SK-N-SH (cell line): ENCODE results near the gene TSPAN16. TPM values are rescaled to one million over a fixed set of nuclear protein-coding genes. Genes with fewer than 3 reads are reported as not detected.

ENCODE experiments used
- CTCF ChIA-PET: fragments of 300-600, 350-600 bp; formaldehyde crosslinking; extraction: SDS; loops from one replicate; lab custom pipeline; 2021; lab: Yijun Ruan, JAX
- POLR2A ChIA-PET: fragments of 350-600 bp; sonication (Branson Sonifier 250); formaldehyde crosslinking; extraction: SDS; loops from one replicate; lab custom pipeline; 2020; ENCODE audit warnings: antibody characterized with exemption, inconsistent platforms; lab: Yijun Ruan, JAX
- DNase-seq: peaks from one replicate; pipeline ENCODE4 v3.0.0; 2012
- H2AFZ ChIP-seq: fragments of 200-600 bp; sonication (generic); 2 replicates; pipeline ENCODE4 v1.8.1; 2016; ENCODE audit warnings: antibody characterized with exemption, mild to moderate bottlenecking, low read depth
- H3F3A ChIP-seq: fragments of 200-600 bp; sonication (generic); replicated peaks from 2 replicates; pipeline ENCODE3; 2016; ENCODE audit warnings: antibody characterized with exemption, mild to moderate bottlenecking; ENCODE audit not compliant: insufficient read depth
- H3K27ac ChIP-seq, 2 experiments: fragments of 200-500 bp in 1 of 2; fragments of 200-600 bp in 1 of 2; sonication (Bioruptor generic) in 1 of 2; sonication (generic), shearing (Covaris generic) in 1 of 2; 2 replicates each; pipeline versions ENCODE4 v1.5.1 to v1.6.1; 2014 to 2016; ENCODE audit warnings: low read depth in 2 of 2, inconsistent platforms in 1 of 2, low read length in 1 of 2, mild to moderate bottlenecking in 1 of 2, mixed read lengths in 1 of 2
- H3K27me3 ChIP-seq: fragments of 200-600 bp; sonication (generic), shearing (Covaris generic); 2 replicates; pipeline ENCODE4 v1.6.1; 2016; ENCODE audit warnings: mixed run types; ENCODE audit not compliant: insufficient read depth
- H3K36me3 ChIP-seq, 2 experiments: fragments of 200-500 bp in 1 of 2; fragments of 200-600 bp in 1 of 2; sonication (Bioruptor generic) in 1 of 2; sonication (generic) in 1 of 2; replicated peaks in 1 of 2; 2 replicates each; pipeline versions ENCODE3 to v1.5.1; 2014 to 2016; ENCODE audit warnings: low read length in 1 of 2, mild to moderate bottlenecking in 1 of 2; ENCODE audit not compliant: insufficient read depth in 2 of 2, control insufficient read depth in 1 of 2
- H3K4me1 ChIP-seq, 2 experiments: fragments of 200-500 bp in 1 of 2; fragments of 200-600 bp in 1 of 2; sonication (Bioruptor generic) in 1 of 2; sonication (generic), shearing (Covaris generic) in 1 of 2; 2 replicates each; pipeline versions ENCODE4 v1.5.1 to v1.6.1; 2014 to 2016; ENCODE audit warnings: low read depth in 1 of 2, low read length in 1 of 2, mixed run types in 1 of 2; ENCODE audit not compliant: insufficient read depth in 2 of 2, control insufficient read depth in 1 of 2
- H3K4me2 ChIP-seq: fragments of 200-600 bp; sonication (generic), shearing (Covaris generic); 2 replicates; pipeline ENCODE4 v1.6.1; 2017; ENCODE audit warnings: mixed run types
- H3K4me3 ChIP-seq, 2 experiments: fragments of 200-500 bp in 1 of 2; fragments of 200-600 bp in 1 of 2; sonication (Bioruptor generic) in 1 of 2; sonication (generic), shearing (Covaris generic) in 1 of 2; 2 replicates each; pipeline versions ENCODE4 v1.5.1 to v1.8.1; 2014 to 2016; ENCODE audit warnings: low read depth in 2 of 2, inconsistent platforms in 1 of 2, low read length in 1 of 2, mild to moderate bottlenecking in 1 of 2, mixed read lengths in 1 of 2, moderate library complexity in 1 of 2
- H3K79me2 ChIP-seq: fragments of 200-600 bp; sonication (generic); 2 replicates; pipeline ENCODE4 v1.8.1; 2017; ENCODE audit warnings: mild to moderate bottlenecking; ENCODE audit not compliant: insufficient read depth
- H3K9ac ChIP-seq: fragments of 200-600 bp; sonication (generic); 2 replicates; pipeline ENCODE4 v1.6.1; 2017; ENCODE audit warnings: mixed run types
- H3K9me2 ChIP-seq: fragments of 200-600 bp; sonication (generic); 2 replicates; pipeline ENCODE4 v1.6.1; 2017; ENCODE audit warnings: mixed run types
- H3K9me3 ChIP-seq: fragments of 200-600 bp; sonication (generic); 2 replicates; pipeline ENCODE4 v1.6.1; 2017; ENCODE audit warnings: mixed run types, mild to moderate bottlenecking, moderate library complexity
- H4K20me1 ChIP-seq: fragments of 200-600 bp; sonication (generic); 2 replicates; pipeline ENCODE4 v1.6.1; 2017; ENCODE audit warnings: mild to moderate bottlenecking, mixed run types; ENCODE audit not compliant: insufficient read depth
- CHD2 ChIP-seq: fragments of 150-350 bp; IDR thresholded peaks from 2 replicates; pipeline ENCODE4 v1.6.1; 2018; ENCODE audit warnings: low read length; ENCODE audit not compliant: partially characterized antibody
- EZH2phosphoT487 ChIP-seq: fragments of 200-600 bp; sonication (generic); IDR thresholded peaks from 2 replicates; pipeline ENCODE4 v1.6.1; 2017; ENCODE audit warnings: low read depth, mixed run types, mild to moderate bottlenecking, antibody characterized with exemption, moderate library complexity, borderline replicate concordance
- FOSL2 ChIP-seq: IDR thresholded peaks from 2 replicates; pipeline ENCODE4 v1.4.0; 2012; ENCODE audit warnings: low read depth, mild to moderate bottlenecking, moderate library complexity, borderline replicate concordance
- FOXJ3 ChIP-seq: sonication (generic); formaldehyde crosslinking; IDR thresholded peaks from 2 replicates; pipeline ENCODE4 v1.5.1; 2020; ENCODE audit warnings: mild to moderate bottlenecking, missing genetic modification reagents
- GATA2 ChIP-seq: sonication (generic); formaldehyde crosslinking; IDR thresholded peaks from 2 replicates; pipeline ENCODE4 v1.5.0; 2020; ENCODE audit warnings: mild to moderate bottlenecking, missing genetic modification reagents
- JUND ChIP-seq: IDR thresholded peaks from 2 replicates; pipeline ENCODE4 v1.4.0; 2012
- NFIC ChIP-seq: IDR thresholded peaks from 2 replicates; pipeline ENCODE4 v1.4.0; 2012; ENCODE audit warnings: borderline replicate concordance
- POLR2AphosphoS5 ChIP-seq: IDR thresholded peaks from 2 replicates; pipeline ENCODE4 v1.6.1; 2012; ENCODE audit warnings: low read depth, low read length
- RAD21 ChIP-seq: IDR thresholded peaks from 2 replicates; pipeline ENCODE4 v1.6.1; 2012; ENCODE audit warnings: mild to moderate bottlenecking, low read length
- SMC3 ChIP-seq: IDR thresholded peaks from 2 replicates; pipeline ENCODE4 v1.6.1; 2012; ENCODE audit warnings: low read depth, low read length, improper control_type of control experiment
- TAF1 ChIP-seq: IDR thresholded peaks from 2 replicates; pipeline ENCODE4 v1.6.1; 2012; ENCODE audit warnings: low read depth, mild to moderate bottlenecking, low read length, moderate library complexity, borderline replicate concordance
- WGBS: methylation state at CpG from one replicate; pipeline ENCODE4 v1.1.6; 2017; ENCODE audit warnings: low lambda C conversion rate; 5-methylcytosine and 5-hydroxymethylcytosine counted together
- polyA plus RNA-seq, 3 experiments: library from polyadenylated mRNA; depleted of rRNA; stranded (reverse); fragments of >200 nt; gene quantifications; 2 replicates each; pipeline ENCODE4 v1.2.3, GENCODE V29; 2012
- TF ChIP-seq, protein P1 (sequence below): fragments of 200-600 bp; sonication (generic); IDR thresholded peaks from 2 replicates; pipeline ENCODE4 v1.6.1; 2017; ENCODE audit warnings: antibody characterized with exemption, mild to moderate bottlenecking, moderate library complexity
- TF ChIP-seq, protein P2 (sequence below): IDR thresholded peaks from 2 replicates; pipeline ENCODE4 v1.4.0; 2012; ENCODE audit warnings: low read depth, borderline replicate concordance
- TF ChIP-seq, protein P3 (sequence below): IDR thresholded peaks from 2 replicates; pipeline ENCODE4; 2012
- TF ChIP-seq, protein P4 (sequence below): fragments of 150-350 bp; IDR thresholded peaks from 2 replicates; pipeline ENCODE4 v1.6.1; 2016; ENCODE audit warnings: mild to moderate bottlenecking, low read depth, low read length

The TSPAN16 gene, protein sequence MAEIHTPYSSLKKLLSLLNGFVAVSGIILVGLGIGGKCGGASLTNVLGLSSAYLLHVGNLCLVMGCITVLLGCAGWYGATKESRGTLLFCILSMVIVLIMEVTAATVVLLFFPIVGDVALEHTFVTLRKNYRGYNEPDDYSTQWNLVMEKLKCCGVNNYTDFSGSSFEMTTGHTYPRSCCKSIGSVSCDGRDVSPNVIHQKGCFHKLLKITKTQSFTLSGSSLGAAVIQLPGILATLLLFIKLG
- polyA plus RNA-seq (2012; rRNA removed), result not detected in 2 replicates
- polyA plus RNA-seq (2012; cell fraction: cytosol; rRNA removed), result not detected in 2 replicates
- polyA plus RNA-seq (2012; cell fraction: nucleus; rRNA removed), result not detected in 2 replicates

DNA sequence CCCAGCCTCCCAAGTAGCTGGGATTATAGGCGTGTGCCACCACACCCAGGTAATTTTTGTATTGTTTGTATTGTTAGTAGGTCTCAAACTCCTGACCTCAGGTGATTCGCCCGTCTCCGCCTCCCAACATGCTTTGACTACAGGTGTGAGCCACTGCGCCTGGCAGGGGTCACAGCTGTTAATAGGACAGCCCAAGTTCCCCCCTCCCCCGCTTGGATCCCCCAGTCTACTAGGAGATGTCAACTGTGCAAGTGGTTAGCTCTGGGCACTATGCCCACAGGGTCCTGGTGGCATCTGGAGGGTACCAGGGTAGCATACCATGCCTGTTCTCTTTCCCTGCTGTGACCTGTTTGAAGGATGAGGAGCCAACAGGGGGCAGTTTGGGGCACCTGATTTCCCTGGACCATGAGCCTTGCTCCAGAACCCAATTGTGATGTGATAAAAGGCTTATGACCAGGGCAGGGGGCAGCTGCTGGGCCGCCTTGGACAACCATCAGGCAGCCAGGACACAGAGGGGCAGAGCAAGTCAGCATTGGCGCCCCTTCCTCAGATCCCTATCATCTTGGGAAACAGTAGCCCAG, at the start of gene TSPAN16:
Gene TSPAN16 (plus strand): TSS at position 496 of the 581 bp plus-strand sequence. CDS start 138 bp downstream, outside the sequence.
- H4K20me1 ChIP-seq, result no peaks in the 10 kb centered on the region
- ChIA-PET CTCF (interaction anchor here (0.8 to 5.1 kb wide), 14 partner anchors 9 to 186 kb away, joined by 3 to 66 read pairs (median 5); partner anchors contain the start of genes CCDC159, ELAVL3, RGL3 and SWSAP1), POLR2A (interaction anchor here (1.0 kb wide), 1 partner anchor 185 kb away, joined by 3 read pairs; the partner anchor contains the start of gene ELAVL3)
- no peak for TF ChIP-seq NFIC
- no peak for TF ChIP-seq SMC3
- TF ChIP-seq POLR2AphosphoS5, result no peak
- no peak for TF ChIP-seq FOXJ3 (CRISPR knock-in tag)
- TF ChIP-seq, protein P1, sequence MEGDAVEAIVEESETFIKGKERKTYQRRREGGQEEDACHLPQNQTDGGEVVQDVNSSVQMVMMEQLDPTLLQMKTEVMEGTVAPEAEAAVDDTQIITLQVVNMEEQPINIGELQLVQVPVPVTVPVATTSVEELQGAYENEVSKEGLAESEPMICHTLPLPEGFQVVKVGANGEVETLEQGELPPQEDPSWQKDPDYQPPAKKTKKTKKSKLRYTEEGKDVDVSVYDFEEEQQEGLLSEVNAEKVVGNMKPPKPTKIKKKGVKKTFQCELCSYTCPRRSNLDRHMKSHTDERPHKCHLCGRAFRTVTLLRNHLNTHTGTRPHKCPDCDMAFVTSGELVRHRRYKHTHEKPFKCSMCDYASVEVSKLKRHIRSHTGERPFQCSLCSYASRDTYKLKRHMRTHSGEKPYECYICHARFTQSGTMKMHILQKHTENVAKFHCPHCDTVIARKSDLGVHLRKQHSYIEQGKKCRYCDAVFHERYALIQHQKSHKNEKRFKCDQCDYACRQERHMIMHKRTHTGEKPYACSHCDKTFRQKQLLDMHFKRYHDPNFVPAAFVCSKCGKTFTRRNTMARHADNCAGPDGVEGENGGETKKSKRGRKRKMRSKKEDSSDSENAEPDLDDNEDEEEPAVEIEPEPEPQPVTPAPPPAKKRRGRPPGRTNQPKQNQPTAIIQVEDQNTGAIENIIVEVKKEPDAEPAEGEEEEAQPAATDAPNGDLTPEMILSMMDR, result peak; percentile 24; the same call in 1 of the 2 replicates
- peak; percentile 33 for TF ChIP-seq RAD21
- TF ChIP-seq, all 33 proteins: peak for 2
- H3K79me2 ChIP-seq, result no peaks in the 10 kb centered on the region
- H3K9ac ChIP-seq, result no peak within 1 kb of the TSS
- no peaks in the 10 kb centered on the region for H3K9me3 ChIP-seq
- DNase-seq, result peak; percentile 38
- H3K9me2 ChIP-seq, result no peaks in the 10 kb centered on the region
- H3K27me3 ChIP-seq, result no peaks in the 10 kb centered on the region
- H3F3A ChIP-seq, result peaks cover 4% of the 10 kb centered on the region
- H3K4me3 ChIP-seq, result no peak within 1 kb of the TSS
- H3K36me3 ChIP-seq, result no peaks in the 10 kb centered on the region
- H2AFZ ChIP-seq, result no peak within 1 kb of the TSS
- no peak within 1 kb of the TSS for H3K4me2 ChIP-seq
- H3K27ac ChIP-seq, result no peak within 1 kb of the TSS
- peaks cover 0 to 3% of the 10 kb centered on the region in 2 experiments; a peak in 1 of 4 replicates for H3K4me1 ChIP-seq
- 87% methylated on average over 6 of the region's 8 CpGs for WGBS

DNA sequence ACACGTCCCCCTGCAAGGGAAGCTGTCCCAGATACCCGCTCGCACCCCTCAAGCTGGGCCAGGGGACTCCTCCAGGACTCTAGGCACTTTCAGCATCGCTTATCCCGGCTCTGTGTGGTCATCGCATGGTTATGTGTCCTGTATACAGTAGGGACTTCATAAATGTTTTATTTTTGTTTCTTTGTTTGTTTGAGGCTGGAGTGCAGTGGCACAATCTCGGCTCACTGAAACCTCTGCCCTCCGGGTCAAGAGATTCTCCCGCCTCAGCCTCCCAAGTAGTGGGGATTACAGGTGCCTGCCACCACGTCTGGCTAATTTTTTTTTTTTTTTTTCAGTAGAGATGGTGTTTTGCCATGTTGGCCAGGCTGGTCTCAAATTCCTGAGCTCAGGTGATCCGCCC, 49.0 kb upstream of the TSPAN16 start:
- ChIA-PET CTCF (interaction anchor here (0.9 to 1.5 kb wide), 3 partner anchors 15 to 120 kb away, joined by 3 to 4 read pairs (median 3); no protein-coding TSS in a partner anchor), POLR2A (no interaction called here)
- H2AFZ ChIP-seq, result no peak overlapping the region
- H3K79me2 ChIP-seq, result no peaks in the 10 kb centered on the region
- H3K36me3 ChIP-seq, result peaks cover 6 to 20% of the 10 kb centered on the region in 2 experiments
- no peak overlapping the region for H3K27ac ChIP-seq
- no peaks in the 10 kb centered on the region for H3K9me2 ChIP-seq
- TF ChIP-seq GATA2 (CRISPR knock-in tag) (no peak), CHD2 (no peak), JUND (no peak), EZH2phosphoT487 (no peak), TAF1 (no peak), FOSL2 (no peak)
- TF ChIP-seq, protein P2, sequence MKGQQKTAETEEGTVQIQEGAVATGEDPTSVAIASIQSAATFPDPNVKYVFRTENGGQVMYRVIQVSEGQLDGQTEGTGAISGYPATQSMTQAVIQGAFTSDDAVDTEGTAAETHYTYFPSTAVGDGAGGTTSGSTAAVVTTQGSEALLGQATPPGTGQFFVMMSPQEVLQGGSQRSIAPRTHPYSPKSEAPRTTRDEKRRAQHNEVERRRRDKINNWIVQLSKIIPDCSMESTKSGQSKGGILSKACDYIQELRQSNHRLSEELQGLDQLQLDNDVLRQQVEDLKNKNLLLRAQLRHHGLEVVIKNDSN, result no peak
- TF ChIP-seq, protein P3, sequence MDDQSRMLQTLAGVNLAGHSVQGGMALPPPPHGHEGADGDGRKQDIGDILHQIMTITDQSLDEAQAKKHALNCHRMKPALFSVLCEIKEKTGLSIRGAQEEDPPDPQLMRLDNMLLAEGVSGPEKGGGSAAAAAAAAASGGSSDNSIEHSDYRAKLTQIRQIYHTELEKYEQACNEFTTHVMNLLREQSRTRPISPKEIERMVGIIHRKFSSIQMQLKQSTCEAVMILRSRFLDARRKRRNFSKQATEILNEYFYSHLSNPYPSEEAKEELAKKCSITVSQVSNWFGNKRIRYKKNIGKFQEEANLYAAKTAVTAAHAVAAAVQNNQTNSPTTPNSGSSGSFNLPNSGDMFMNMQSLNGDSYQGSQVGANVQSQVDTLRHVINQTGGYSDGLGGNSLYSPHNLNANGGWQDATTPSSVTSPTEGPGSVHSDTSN, result no peak
- TF ChIP-seq, protein P4, sequence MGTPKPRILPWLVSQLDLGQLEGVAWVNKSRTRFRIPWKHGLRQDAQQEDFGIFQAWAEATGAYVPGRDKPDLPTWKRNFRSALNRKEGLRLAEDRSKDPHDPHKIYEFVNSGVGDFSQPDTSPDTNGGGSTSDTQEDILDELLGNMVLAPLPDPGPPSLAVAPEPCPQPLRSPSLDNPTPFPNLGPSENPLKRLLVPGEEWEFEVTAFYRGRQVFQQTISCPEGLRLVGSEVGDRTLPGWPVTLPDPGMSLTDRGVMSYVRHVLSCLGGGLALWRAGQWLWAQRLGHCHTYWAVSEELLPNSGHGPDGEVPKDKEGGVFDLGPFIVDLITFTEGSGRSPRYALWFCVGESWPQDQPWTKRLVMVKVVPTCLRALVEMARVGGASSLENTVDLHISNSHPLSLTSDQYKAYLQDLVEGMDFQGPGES, result no peak
- H3K9ac ChIP-seq, result no peak overlapping the region
- 90% methylated on average over 11 of the region's 11 CpGs for WGBS
- no peak overlapping the region for H3K4me2 ChIP-seq
- peaks cover 11% of the 10 kb centered on the region for H3F3A ChIP-seq
- no peaks in the 10 kb centered on the region; the same call in 1 of the 2 replicates for H4K20me1 ChIP-seq
- H3K4me1 ChIP-seq, result peaks cover 0 to 4% of the 10 kb centered on the region in 2 experiments; a peak in 1 of 4 replicates
- no peaks in the 10 kb centered on the region for H3K9me3 ChIP-seq
- no peak for DNase-seq
- no peak overlapping the region for H3K4me3 ChIP-seq
- H3K27me3 ChIP-seq, result no peaks in the 10 kb centered on the region
